ENCODE measurements around the gene CEP41.

Gene CEP41

GRCh38 chr7:130346177-130346905 lies 94.5 kb downstream of the CEP41 start:
- FAIRE-seq: no peak

GRCh38 chr7:130345725-130346124 lies 95.1 kb downstream of the CEP41 start:
- FAIRE-seq: no peak

- FAIRE-seq: no peak
These were observed 95.7 kb downstream of the CEP41 start for GRCh38 chr7:130345136-130345535.

- FAIRE-seq: no peak
These were observed 96.4 kb downstream of the CEP41 start, which contains the start of gene CPA5 for GRCh38 chr7:130344271-130344866. TSS of gene CPA5 (plus strand) at chr7:130344816. CDS start at chr7:130346486, 1,670 bp downstream.

Measured in G401.6 (cell line).